K562 (cell line): ENCODE results near the gene DNAJC17.

ENCODE experiments used
- CBX2 ChIP-seq: fragments of 200-600 bp; sonication (generic); IDR thresholded peaks from one replicate; pipeline ENCODE4 v1.6.1; 2012; ENCODE audit warnings: mild to moderate bottlenecking, low read length, inconsistent platforms; ENCODE audit not compliant: insufficient read depth, poor library complexity, severe bottlenecking
- EGR1 ChIP-seq: fragments of 450-650 bp; conservative IDR thresholded peaks from 2 replicates; pipeline ENCODE4 v1.6.1; 2017; ENCODE audit warnings: mild to moderate bottlenecking
- MEF2D ChIP-seq: conservative IDR thresholded peaks from 2 replicates; pipeline ENCODE4 v1.6.1; 2016; ENCODE audit warnings: low read depth, missing genetic modification characterization, missing compliant biosample characterization
- ZC3H11A ChIP-seq: IDR thresholded peaks from 2 replicates; pipeline ENCODE4 v1.6.1; 2012; ENCODE audit warnings: low read depth, low read length, improper control_type of control experiment
- TF ChIP-seq, protein P1 (sequence below): fragments of 250-450 bp; sonication (Bioruptor Pico); IDR thresholded peaks from 2 replicates; pipeline ENCODE4 v1.5.0; 2021
- TF ChIP-seq, protein P2 (sequence below): fragments of 150-350 bp; IDR thresholded peaks from 2 replicates; pipeline ENCODE4 v1.6.1; 2014; ENCODE audit warnings: low read depth, mild to moderate bottlenecking, low read length, borderline replicate concordance

DNA sequence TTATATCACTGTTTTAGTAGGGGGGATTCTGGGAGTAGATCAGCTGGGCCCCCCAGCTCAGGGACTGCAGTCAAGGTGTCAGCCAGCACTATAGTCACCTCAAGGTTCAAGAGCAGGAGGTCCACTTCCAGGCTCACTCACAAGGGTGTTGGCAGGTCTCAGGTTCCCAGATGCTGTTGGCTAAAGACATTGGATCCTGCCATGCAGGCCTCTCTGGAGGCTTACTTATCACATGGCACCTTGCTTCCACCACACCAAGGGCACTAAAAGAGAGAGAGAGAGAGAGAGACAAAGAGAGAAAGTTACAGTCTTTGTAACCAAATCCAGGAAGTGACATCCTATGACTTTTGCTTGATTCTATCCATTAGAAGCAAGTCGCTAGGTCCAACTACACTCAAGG, 28.7 kb upstream of the DNAJC17 start:
- TF ChIP-seq MEF2D (tag) (no peak), CBX2 (no peak), EGR1 (no peak), ZC3H11A (no peak)
- TF ChIP-seq, protein P1, sequence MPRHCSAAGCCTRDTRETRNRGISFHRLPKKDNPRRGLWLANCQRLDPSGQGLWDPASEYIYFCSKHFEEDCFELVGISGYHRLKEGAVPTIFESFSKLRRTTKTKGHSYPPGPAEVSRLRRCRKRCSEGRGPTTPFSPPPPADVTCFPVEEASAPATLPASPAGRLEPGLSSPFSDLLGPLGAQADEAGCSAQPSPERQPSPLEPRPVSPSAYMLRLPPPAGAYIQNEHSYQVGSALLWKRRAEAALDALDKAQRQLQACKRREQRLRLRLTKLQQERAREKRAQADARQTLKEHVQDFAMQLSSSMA (CRISPR knock-in tag), result no peak
- TF ChIP-seq, protein P2, sequence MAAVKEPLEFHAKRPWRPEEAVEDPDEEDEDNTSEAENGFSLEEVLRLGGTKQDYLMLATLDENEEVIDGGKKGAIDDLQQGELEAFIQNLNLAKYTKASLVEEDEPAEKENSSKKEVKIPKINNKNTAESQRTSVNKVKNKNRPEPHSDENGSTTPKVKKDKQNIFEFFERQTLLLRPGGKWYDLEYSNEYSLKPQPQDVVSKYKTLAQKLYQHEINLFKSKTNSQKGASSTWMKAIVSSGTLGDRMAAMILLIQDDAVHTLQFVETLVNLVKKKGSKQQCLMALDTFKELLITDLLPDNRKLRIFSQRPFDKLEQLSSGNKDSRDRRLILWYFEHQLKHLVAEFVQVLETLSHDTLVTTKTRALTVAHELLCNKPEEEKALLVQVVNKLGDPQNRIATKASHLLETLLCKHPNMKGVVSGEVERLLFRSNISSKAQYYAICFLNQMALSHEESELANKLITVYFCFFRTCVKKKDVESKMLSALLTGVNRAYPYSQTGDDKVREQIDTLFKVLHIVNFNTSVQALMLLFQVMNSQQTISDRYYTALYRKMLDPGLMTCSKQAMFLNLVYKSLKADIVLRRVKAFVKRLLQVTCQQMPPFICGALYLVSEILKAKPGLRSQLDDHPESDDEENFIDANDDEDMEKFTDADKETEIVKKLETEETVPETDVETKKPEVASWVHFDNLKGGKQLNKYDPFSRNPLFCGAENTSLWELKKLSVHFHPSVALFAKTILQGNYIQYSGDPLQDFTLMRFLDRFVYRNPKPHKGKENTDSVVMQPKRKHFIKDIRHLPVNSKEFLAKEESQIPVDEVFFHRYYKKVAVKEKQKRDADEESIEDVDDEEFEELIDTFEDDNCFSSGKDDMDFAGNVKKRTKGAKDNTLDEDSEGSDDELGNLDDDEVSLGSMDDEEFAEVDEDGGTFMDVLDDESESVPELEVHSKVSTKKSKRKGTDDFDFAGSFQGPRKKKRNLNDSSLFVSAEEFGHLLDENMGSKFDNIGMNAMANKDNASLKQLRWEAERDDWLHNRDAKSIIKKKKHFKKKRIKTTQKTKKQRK, result no peak
